Hepatocyte (in vitro differentiated cells): ENCODE data around the gene PTPRD. TPM values are rescaled to one million over a fixed set of nuclear protein-coding genes. Genes with fewer than 3 reads are reported as not detected.

ENCODE experiments used
- DNase-seq: peaks from one replicate; pipeline ENCODE4 v3.0.0-alpha.2; 2016; ENCODE audit warnings: low spot score
- H2AFZ ChIP-seq: fragments of 200-600 bp; sonication (generic); 2 replicates; pipeline ENCODE4 v1.6.0; 2016; ENCODE audit warnings: antibody characterized with exemption, mild to moderate bottlenecking
- H3K27ac ChIP-seq: fragments of 200-600 bp; sonication (generic); 2 replicates; pipeline ENCODE4 v1.5.1; 2016; ENCODE audit warnings: mild to moderate bottlenecking
- H3K27me3 ChIP-seq: fragments of 200-600 bp; sonication (generic); 2 replicates; pipeline ENCODE4 v1.6.1; 2016
- H3K36me3 ChIP-seq: fragments of 200-600 bp; sonication (generic); replicated peaks from 2 replicates; pipeline ENCODE4 v1.5.1; 2016; ENCODE audit warnings: low read depth; ENCODE audit not compliant: insufficient read depth
- H3K4me1 ChIP-seq: fragments of 200-600 bp; sonication (generic); 2 replicates; pipeline ENCODE4 v1.5.1; 2016; ENCODE audit warnings: mild to moderate bottlenecking, moderate library complexity; ENCODE audit not compliant: insufficient read depth
- H3K4me2 ChIP-seq: fragments of 200-600 bp; sonication (generic); 2 replicates; pipeline ENCODE4 v1.6.0; 2016
- H3K4me3 ChIP-seq: fragments of 200-600 bp; sonication (generic); 2 replicates; pipeline ENCODE4 v1.5.1; 2016; ENCODE audit warnings: mild to moderate bottlenecking
- H3K79me2 ChIP-seq: fragments of 200-600 bp; sonication (generic); 2 replicates; pipeline ENCODE4 v1.6.0; 2017; ENCODE audit warnings: mild to moderate bottlenecking
- H3K9me2 ChIP-seq: fragments of 200-600 bp; sonication (generic); replicated peaks from 2 replicates; pipeline ENCODE4 v1.6.0; 2017; ENCODE audit warnings: mild to moderate bottlenecking; ENCODE audit not compliant: insufficient read depth
- H3K9me3 ChIP-seq: fragments of 200-600 bp; sonication (generic); 2 replicates; pipeline ENCODE4 v1.5.1; 2016; ENCODE audit warnings: low read depth, mild to moderate bottlenecking
- H4K20me1 ChIP-seq: fragments of 200-600 bp; sonication (generic); 2 replicates; pipeline ENCODE4 v1.6.0; 2016; ENCODE audit warnings: mild to moderate bottlenecking; ENCODE audit not compliant: insufficient read depth, poor library complexity, severe bottlenecking
- EZH2 ChIP-seq: fragments of 200-600 bp; sonication (generic); IDR thresholded peaks from 2 replicates; pipeline ENCODE4 v1.6.1; 2016; ENCODE audit warnings: antibody characterized with exemption, mild to moderate bottlenecking, borderline replicate concordance
- EZH2phosphoT487 ChIP-seq: fragments of 200-600 bp; sonication (generic); IDR thresholded peaks from one replicate; pipeline ENCODE4 v1.6.1; 2018; ENCODE audit warnings: antibody characterized with exemption, mild to moderate bottlenecking, low read depth, moderate library complexity; ENCODE audit not compliant: unreplicated experiment, severe bottlenecking
- WGBS: methylation state at CpG from one replicate; pipeline ENCODE4 v1.1.6; 2016; ENCODE audit warnings: low lambda C conversion rate; ENCODE audit errors: missing lambda C conversion rate; 5-methylcytosine and 5-hydroxymethylcytosine counted together
- polyA plus RNA-seq: library from polyadenylated mRNA; unstranded; fragments of >200 nt; fragmentation: Nextera tagmentation; extraction: Ambion mirVana; gene quantifications from 2 replicates; pipeline ENCODE4 v1.2.1, GENCODE V29; 2016
- total RNA-seq: library from RNA; depleted of rRNA; stranded (reverse); fragments of >200 nt; gene quantifications from 2 replicates; pipeline ENCODE4 v1.2.3, GENCODE V29; 2014
- TF ChIP-seq, protein P1 (sequence below): fragments of 200-600 bp; sonication (generic); IDR thresholded peaks from 2 replicates; pipeline ENCODE4 v1.5.1; 2016; ENCODE audit warnings: antibody characterized with exemption, mild to moderate bottlenecking; ENCODE audit not compliant: poor library complexity

The PTPRD gene
- total and polyA plus RNA-seq, 2 experiments from 2014 or later: 6.5 to 77.6 TPM

DNA sequence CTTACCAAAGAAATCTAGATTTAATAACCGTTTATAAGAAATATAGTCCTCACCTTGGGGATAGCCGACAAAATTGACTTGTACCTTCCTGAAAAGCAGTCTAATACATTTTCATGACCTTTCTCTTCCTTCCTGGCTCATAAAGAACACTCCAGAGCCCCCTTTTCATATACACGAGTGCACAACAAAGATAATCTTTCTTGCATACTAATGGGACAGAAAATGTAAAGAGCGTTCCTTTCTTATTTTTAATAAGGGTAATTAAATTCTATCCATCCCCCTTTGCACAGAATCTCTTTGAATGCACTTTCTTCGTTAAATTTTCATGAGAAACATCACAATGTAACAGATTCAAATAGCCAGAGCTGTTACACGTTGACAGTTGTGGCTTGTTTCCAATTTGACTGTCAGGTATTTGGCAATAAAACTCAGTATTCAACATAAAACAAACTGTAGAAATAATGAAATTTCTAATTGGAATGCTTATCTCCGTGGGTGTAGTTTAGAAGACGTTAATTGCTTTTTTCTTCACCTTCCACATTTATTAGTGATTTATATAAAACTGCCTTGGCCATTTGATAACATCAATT, 2080.9 kb downstream of the PTPRD start:
- TF ChIP-seq EZH2phosphoT487 (no peak), EZH2 (no peak)
- TF ChIP-seq, protein P1, sequence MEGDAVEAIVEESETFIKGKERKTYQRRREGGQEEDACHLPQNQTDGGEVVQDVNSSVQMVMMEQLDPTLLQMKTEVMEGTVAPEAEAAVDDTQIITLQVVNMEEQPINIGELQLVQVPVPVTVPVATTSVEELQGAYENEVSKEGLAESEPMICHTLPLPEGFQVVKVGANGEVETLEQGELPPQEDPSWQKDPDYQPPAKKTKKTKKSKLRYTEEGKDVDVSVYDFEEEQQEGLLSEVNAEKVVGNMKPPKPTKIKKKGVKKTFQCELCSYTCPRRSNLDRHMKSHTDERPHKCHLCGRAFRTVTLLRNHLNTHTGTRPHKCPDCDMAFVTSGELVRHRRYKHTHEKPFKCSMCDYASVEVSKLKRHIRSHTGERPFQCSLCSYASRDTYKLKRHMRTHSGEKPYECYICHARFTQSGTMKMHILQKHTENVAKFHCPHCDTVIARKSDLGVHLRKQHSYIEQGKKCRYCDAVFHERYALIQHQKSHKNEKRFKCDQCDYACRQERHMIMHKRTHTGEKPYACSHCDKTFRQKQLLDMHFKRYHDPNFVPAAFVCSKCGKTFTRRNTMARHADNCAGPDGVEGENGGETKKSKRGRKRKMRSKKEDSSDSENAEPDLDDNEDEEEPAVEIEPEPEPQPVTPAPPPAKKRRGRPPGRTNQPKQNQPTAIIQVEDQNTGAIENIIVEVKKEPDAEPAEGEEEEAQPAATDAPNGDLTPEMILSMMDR: no peak
- Histone ChIP-seq H4K20me1 (no peaks in the 10 kb centered on the region), H3K4me1 (no peaks in the 10 kb centered on the region), H3K9me3 (no peaks in the 10 kb centered on the region), H3K79me2 (no peaks in the 10 kb centered on the region), H3K9me2 (no peaks in the 10 kb centered on the region), H3K4me2 (no peak overlapping the region), H3K27me3 (no peaks in the 10 kb centered on the region), H3K4me3 (no peak overlapping the region), H2AFZ (no peak overlapping the region), H3K36me3 (no peaks in the 10 kb centered on the region), H3K27ac (no peak overlapping the region)
- WGBS: 81% methylated on average over 8 of the region's 8 CpGs
- DNase-seq: no peak

DNA sequence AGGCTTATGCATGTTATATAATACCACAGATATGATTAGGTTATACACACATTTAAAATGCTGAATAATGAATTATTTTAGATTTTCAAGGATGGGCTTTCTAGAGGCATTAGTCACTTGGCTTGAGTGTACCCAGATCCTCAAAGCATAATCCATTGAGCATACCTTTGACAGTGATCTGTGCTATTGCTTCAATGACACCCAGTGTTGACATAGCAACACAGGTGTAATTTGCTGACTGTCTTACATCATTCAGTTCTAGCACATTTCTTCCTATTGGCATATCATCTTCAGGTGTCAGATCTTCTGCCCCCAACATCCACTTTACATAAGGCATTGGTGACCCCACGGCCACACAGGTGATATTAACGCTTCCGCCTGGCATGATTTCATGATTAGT, 2091.7 kb downstream of the PTPRD start:
- TF ChIP-seq EZH2phosphoT487 (no peak), EZH2 (no peak)
- TF ChIP-seq, protein P1: no peak
- Histone ChIP-seq H3K4me1 (no peaks in the 10 kb centered on the region), H3K27me3 (no peaks in the 10 kb centered on the region), H3K27ac (no peak overlapping the region), H2AFZ (no peak overlapping the region), H3K9me3 (no peaks in the 10 kb centered on the region), H3K4me2 (no peak overlapping the region), H3K79me2 (no peaks in the 10 kb centered on the region), H3K36me3 (no peaks in the 10 kb centered on the region), H4K20me1 (no peaks in the 10 kb centered on the region), H3K9me2 (no peaks in the 10 kb centered on the region), H3K4me3 (no peak overlapping the region)
- DNase-seq: peak; percentile 8
- 97% methylated on average over 3 of the region's 3 CpGs for WGBS

DNA sequence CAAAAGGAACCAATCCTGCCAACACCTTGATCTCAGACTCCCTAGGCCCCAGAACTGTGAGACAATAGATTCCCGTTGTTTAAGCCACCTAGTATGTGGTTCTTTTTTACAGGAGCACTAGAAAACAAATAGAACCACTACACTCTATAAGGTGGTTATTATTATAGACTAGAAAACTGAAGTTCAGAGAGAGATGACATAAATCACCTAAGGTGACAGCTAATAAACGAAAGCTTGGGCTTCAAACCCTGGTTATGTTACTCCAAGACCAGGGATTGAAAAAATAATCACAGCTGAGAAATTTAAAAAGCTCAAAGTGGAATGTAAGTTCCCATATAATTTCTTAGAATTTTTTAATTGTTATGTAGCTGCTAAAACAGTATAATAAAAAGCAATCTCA, 2097.1 kb downstream of the PTPRD start:
- H4K20me1 ChIP-seq: no peaks in the 10 kb centered on the region
- no peaks in the 10 kb centered on the region for H3K9me2 ChIP-seq
- H3K4me3 ChIP-seq: no peak overlapping the region
- no peaks in the 10 kb centered on the region for H3K79me2 ChIP-seq
- DNase-seq: no peak
- H3K4me1 ChIP-seq: no peaks in the 10 kb centered on the region
- H3K27ac ChIP-seq: no peak overlapping the region
- WGBS: 75% methylated on average over 2 of the region's 2 CpGs
- no peaks in the 10 kb centered on the region for H3K36me3 ChIP-seq
- H3K27me3 ChIP-seq: no peaks in the 10 kb centered on the region
- no peaks in the 10 kb centered on the region for H3K9me3 ChIP-seq
- no peak overlapping the region for H2AFZ ChIP-seq
- TF ChIP-seq EZH2phosphoT487 (no peak), EZH2 (no peak)
- TF ChIP-seq, protein P1: no peak
- H3K4me2 ChIP-seq: no peak overlapping the region

DNA sequence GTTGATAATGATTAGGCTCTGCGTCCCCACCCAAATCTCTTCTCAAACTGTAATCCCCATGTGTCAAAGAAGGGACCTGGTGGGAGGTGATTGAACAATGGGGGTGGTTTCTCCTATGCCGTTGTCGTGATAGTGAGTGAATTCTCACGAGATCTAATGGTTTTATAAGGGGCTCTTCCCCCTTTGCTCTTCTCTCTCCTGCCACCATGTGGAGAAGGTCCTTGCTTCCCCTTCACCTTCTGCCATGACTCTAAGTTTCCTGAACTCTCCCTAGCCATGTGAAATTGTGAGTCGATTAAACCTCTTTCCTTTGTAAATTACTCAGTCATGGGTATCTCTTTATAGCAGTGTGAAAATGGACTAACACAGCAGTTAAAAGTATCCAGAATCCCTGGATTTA, 2098.0 kb downstream of the PTPRD start:
- no peaks in the 10 kb centered on the region for H3K79me2 ChIP-seq
- no peaks in the 10 kb centered on the region for H3K36me3 ChIP-seq
- H3K4me3 ChIP-seq: no peak overlapping the region
- H3K27me3 ChIP-seq: no peaks in the 10 kb centered on the region
- no peaks in the 10 kb centered on the region for H3K9me2 ChIP-seq
- no peaks in the 10 kb centered on the region for H3K4me1 ChIP-seq
- no peaks in the 10 kb centered on the region for H3K9me3 ChIP-seq
- TF ChIP-seq, protein P1: peak; percentile 22
- no peak for TF ChIP-seq EZH2phosphoT487
- no peak overlapping the region for H2AFZ ChIP-seq
- H3K27ac ChIP-seq: no peak overlapping the region
- H4K20me1 ChIP-seq: no peaks in the 10 kb centered on the region
- H3K4me2 ChIP-seq: no peak overlapping the region
- no peak for DNase-seq
- WGBS: 74% methylated on average over 5 of the region's 5 CpGs
